ENCODE measurements around the gene RPL6.

GRCh38 chr12:112389228-112389627 lies 20.2 kb downstream of the RPL6 start:
- TF ChIP-seq CTCF (IDR thresholded peaks at IDR 0.05) (no peak), POLR2A (IDR thresholded peaks at IDR 0.05) (no peak)

All from vagina (tissue), 2 donors.